GM12872 (cell line): ENCODE measurements around the gene IMPA2.
A peak's percentile ranks its signal among the peaks of the same experiment; 100 is the strongest.

ENCODE experiments used
- CTCF ChIP-seq: IDR thresholded peaks from 3 replicates; pipeline ENCODE4 v1.5.1; 2011; ENCODE audit warnings: low read depth, mild to moderate bottlenecking, low read length, moderate library complexity; ENCODE audit not compliant: insufficient read depth

Gene IMPA2

GRCh38 chr18:12046046-12046750 lies 64.9 kb downstream of the IMPA2 start:
- TF ChIP-seq CTCF: no peak

- peak; percentile 39; the same call in 1 of the 3 replicates for TF ChIP-seq CTCF
Measured at GRCh38 chr18:12046751-12047335, 65.5 kb downstream of the IMPA2 start.

GRCh38 chr18:12048010-12048826 lies 66.9 kb downstream of the IMPA2 start:
- TF ChIP-seq CTCF: no peak

GRCh38 chr18:12048827-12049175 lies 67.5 kb downstream of the IMPA2 start:
- TF ChIP-seq CTCF: no peak

GRCh38 chr18:12049978-12050811 lies 68.9 kb downstream of the IMPA2 start:
- no peak for TF ChIP-seq CTCF

GRCh38 chr18:12052866-12053265 lies 71.6 kb downstream of the IMPA2 start:
- TF ChIP-seq CTCF: no peak

- TF ChIP-seq CTCF: no peak
Measured at GRCh38 chr18:12053289-12053688, 72.0 kb downstream of the IMPA2 start.
